Activated gamma-delta T cell (primary cell): Measurements from ENCODE around the gene LRFN3.
"Not testable (repeated sequence)": the region's sequence is repeated elsewhere in the genome, so short reads cannot be mapped to it uniquely, and the experiment has no call there.

Experiments used
- DNase-seq: peaks from one replicate; lab custom pipeline; 2025; lab: John Stamatoyannopoulos, UW
- total RNA-seq, 2 donors: gene quantifications; one replicate each; lab custom pipeline; 2026; lab: John Stamatoyannopoulos, UW

The LRFN3 gene, protein sequence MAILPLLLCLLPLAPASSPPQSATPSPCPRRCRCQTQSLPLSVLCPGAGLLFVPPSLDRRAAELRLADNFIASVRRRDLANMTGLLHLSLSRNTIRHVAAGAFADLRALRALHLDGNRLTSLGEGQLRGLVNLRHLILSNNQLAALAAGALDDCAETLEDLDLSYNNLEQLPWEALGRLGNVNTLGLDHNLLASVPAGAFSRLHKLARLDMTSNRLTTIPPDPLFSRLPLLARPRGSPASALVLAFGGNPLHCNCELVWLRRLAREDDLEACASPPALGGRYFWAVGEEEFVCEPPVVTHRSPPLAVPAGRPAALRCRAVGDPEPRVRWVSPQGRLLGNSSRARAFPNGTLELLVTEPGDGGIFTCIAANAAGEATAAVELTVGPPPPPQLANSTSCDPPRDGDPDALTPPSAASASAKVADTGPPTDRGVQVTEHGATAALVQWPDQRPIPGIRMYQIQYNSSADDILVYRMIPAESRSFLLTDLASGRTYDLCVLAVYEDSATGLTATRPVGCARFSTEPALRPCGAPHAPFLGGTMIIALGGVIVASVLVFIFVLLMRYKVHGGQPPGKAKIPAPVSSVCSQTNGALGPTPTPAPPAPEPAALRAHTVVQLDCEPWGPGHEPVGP
- 8.1 reads per million in 2 donors for total RNA-seq

DNA sequence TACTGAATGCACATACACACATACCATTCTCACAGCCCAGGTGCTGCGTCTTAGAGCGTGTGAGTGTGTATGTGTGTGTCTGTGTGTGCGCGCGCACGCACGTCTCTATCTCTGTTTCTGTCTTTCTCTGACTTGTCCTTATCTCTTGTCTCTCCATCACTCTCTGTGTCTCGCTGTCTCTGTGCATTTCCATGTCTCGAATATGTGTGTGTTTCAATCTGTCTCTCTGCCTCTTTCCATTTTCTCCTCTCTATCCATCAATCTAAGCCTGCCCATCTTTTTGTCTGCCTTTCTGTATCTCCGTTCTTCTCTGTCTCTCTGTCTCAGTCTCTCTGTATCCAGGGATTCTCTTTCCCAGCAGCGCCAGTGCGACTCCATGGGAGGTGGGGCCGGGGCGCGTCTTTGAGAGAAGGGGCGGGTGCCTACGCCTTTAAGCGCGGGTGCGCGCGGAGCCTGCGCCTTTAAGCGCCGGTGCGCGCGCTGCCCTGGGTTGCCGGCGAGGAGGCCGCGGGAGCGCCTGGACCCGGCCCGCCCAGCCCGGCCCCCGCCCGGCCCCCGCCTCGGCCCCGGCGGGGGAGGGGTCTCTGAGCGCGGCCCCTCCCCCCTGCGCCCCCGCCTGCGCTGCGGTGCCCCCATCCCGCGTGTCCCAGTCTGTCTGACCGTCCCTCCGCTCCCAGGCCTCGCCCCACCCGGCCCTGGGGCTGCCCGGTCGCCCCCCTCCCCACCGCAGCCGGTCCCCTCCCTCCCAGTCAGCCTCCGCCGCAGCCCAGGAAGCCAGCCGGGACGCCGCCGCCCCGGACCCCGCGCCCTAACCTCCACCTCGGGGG, at the start of gene LRFN3:
Gene LRFN3 (plus strand): TSS at position 464 of the 827 bp plus-strand sequence. CDS start 3,052 bp downstream, outside the sequence.
- DNase-seq: peak; percentile 30

DNA sequence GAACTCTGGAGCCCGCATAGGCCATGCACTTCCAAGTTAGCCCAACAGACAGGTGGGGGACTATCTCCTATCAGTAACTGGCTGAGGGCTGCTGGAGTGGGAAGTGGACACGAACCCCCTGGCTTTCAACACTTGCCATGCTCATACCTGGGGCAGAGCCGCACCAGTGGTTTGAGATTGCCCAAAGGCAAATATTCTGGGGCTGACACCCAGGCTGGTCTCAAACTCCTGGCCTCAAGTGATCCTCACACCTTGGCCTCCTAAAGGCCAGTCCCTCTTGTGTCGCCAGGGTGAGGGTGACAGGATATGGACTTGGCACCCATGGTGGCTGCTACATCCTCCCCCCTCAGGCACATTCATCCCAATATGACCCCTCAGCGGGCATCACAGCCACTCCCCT, 49.0 kb upstream of the LRFN3 start:
- no peak for DNase-seq

DNA sequence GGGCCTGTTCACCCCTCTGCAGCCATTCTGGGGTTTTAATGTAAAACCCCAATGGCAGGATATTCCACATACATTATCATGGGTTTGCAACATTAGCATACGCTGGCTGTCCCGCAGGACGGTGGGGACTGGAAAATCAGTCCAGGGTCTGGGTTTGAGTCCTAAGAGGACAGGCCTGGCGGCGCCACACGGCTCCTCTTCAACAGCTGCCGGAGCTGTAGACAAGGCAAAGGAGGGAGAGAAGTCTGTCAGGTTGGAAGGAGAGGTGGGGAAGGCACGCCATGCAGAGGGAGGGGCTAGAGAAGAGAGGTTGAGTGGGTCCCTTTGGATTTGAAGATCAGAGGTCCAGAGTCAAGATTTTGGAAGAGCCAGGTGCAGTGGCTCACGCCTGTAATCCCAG, 47.8 kb upstream of the LRFN3 start:
- no peak for DNase-seq

DNA sequence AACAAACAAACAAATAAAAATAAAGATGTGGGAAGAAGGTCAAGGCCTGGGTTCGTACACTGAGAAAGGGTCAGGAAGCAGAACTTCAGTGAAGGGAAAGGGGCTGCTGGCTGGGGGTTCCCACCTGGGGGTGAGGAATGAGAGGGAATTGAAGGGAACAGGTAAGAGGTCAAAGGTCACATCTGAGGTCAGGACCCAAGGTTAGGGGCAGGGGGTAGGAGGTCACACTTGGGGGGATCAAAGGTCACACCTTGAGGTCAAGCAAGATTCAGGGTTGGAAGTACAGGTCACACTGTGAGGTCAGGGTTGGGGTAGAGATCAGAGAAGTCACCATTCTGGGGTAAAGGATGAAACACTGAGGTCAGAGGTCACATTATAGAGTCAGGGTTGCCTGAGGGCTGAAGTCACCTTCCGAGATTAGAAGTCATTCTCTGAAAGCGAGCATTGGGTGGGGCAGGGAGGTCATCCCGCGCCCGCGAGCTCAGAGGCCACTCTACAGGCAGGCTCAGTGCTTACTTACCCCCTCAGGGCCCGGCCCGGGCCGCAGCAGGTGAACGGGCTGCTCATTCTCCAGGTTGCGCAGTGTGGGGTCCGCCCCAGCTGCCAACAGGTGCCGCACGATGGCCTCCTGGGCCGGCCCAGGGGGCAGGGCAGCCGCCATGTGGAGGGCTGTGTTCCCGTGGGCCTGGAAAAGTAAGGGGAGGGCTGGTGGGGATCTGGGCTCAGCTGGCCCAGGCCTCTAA, 46.6 kb upstream of the LRFN3 start:
- DNase-seq: no peak

DNA sequence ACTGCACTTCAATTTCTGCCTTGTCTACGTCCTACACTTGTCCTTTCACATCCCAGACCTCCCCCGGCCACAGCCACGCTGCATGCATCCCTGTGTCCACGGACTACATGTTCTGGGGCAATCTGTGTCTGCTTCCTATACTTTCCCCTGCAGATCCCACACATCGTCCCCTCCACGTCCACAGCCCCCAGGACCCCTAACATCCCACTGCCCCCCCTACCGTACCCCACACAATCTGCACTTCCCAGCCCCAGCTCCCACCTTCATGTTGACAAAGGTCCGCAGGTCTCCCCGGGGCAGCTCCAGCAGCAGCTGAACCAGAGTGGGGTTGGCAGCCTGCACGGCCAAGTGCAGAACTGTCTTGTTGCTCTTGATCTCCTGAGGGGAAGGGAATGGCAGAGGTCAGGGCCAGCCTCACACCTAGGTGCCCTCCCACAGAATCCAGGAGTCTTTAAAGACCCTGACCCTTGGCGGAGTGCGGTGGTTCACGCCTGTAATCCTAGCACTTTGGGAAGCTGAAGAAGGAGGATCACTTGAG, 46.0 kb upstream of the LRFN3 start:
- DNase-seq: no peak

DNA sequence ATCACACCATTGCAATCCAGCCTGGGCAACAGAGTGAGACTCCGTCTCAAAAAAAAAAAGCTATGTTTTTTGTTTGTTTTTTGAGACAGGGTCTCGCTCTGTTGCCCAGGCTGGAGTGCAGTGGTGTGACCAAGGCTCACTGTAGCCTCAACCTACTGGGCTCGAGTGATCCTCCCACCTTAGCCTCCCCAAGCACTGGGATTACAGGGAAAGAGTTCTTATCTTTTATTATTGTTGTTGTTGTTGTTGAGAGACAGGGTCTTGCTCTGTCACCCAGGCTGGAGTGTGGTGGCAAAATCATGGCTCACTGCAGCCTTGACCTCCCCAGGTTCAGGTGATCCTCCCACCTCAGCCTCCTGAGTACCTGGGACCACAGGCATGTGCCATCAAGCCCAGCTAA, 44.4 kb upstream of the LRFN3 start:
- DNase-seq: not testable (repeated sequence)

DNA sequence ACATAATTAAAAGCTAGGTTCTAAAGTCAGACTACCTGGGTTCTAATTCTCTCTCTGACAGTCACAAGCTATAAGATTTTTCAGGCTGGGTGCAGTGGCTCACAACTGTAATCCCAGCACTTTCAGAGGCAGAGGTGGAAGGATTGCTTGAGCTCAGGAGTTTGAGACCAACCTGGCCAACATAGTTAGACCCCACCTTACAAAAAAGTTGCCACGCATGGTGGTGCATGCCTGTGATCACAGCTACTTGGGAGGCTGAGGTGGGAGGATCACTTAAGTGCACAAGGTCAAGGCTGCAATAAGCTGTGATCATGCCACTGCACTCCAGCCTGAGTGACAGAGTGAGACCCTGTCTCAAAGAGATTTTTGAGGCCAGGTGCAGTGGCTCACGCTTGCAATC, 41.8 kb upstream of the LRFN3 start:
- no peak for DNase-seq

DNA sequence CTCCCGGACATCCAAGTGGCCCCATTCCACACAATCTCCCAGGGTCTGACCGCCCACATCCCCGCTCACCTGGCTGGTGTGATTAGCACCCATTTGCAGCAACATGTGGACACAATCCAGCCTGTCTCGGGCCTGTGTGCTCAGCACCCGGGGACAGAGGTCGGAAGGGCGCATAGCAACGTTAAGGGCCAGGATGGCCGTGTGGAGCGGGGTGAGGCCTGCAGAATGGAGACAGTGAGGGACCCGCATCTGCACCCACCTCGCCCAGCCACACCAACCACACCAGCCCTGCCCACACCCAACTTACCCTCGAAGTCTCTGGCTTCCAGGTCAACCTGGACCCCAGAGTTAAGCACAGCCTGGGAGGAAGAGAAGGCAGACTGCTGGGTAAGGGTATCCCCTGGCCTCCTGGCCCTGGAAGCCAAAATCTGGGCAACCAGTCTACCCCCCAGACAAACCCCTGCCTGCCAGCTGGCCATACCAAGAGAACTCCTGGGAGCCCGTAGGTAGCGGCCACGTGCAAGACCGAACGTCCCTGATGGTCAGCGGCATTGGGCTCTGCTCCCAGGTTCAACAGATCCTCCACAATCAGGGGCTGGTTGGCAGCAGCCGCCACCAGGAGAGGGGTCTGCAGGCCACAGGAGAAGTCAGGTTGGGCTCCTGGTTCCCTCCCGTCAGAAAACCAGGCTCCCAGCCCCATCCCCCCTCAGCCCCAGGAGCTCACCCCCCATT, 40.1 kb upstream of the LRFN3 start:
- no peak for DNase-seq

DNA sequence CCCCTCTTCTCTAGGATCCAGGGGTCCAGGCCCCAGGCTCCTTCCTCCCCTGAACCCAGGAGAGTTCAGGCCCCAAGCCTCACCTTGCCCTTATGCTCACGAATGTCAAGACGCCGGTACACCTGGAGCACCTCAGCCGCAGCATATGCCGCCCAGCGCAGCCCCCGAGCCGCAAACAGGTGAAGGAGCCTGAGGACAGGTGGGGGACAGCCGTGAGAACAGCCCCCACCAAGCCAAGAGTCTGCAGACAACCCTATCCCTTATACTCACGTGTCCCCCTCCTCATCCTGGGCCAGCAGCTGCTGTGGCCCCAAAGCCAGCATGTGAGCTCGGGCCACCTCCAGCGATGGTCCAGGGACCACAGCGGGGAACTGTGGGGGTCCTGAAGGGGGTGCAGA, 39.5 kb upstream of the LRFN3 start:
- no peak for DNase-seq

DNA sequence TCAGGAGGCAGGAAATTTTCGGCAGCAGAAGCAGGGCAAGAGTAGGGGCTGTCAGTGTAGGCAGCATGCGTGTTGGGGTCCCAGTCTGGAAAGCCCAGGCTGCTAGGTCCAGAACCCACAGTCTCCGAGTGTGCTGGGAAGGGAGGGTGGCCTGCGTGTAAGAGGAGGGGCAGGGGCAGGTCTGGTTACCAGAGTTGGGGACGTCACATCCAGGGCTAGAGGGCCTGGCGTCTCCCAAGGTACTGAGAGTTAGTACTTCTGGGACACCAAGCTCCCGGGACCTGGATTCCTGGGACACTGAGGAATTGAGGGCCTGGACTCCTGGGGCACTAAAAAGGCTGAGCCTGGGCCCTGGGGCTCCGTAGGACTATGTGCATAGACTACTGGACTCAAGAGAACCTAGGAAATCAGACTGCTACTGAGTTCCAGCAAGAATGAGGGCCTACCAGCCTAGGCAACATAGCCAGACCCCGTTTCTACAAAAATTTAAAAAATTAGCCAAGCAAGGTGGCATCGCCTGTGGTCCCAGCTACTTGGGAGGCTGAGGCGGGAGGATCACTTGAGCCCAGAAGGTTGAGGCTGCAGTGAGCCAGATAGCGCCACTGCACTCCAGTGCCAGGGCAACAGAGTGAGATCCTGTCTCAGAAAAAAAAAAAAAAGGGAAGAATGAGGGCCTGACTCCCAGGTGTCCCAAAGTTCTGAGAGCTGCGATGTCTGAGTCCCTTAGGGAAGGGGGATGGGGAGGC, 38.3 kb upstream of the LRFN3 start:
- no peak for DNase-seq

DNA sequence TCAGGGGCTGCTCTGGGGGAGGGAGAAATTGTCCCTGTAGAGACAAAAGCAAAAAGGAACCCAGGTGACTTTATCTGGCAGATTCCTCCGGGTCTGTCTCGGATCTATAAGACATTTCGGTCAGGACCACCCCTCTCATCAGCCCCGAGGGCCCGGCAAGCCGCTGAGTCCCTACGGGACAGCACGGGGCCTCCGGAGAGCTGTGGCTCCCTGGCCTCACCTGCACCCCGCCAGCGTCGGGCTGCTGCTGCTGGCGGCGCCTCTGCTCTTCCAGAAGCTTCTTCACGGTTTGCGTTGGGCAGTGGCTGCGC, 37.7 kb upstream of the LRFN3 start:
- DNase-seq: no peak

DNA sequence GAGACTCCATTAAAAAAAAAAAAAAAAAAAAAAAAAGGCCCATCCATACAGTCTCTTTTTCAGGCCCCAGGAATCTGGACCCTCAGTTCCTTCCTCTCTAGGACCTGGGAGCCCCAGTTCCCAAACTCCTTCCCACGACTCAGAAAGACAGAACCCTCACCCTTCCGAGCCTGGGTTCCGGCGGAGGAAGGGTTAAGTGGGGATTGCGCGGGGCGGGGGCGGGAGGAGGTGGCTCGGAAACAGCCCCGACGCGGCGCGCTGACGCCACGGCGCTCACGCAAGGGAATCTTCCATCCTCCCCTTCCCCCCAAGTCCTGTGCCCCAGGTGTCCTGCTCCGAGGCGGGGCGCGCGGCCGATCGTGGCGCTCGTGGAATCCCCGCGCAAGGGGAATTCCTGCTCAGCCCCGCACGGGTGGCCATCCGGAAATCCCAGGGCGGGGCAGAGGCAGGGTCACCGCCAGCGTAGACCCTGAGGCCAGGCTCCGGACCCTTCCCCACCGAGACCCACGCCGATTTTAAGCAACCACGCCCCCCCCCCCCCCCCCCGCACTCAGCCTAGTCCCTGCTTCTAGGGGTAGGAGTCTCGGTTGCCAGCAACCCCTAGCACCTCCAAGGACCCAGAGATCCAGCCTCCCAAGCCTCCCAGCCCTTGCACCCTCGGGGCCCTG, 36.5 kb upstream of the LRFN3 start:
- DNase-seq: peak; percentile 85

DNA sequence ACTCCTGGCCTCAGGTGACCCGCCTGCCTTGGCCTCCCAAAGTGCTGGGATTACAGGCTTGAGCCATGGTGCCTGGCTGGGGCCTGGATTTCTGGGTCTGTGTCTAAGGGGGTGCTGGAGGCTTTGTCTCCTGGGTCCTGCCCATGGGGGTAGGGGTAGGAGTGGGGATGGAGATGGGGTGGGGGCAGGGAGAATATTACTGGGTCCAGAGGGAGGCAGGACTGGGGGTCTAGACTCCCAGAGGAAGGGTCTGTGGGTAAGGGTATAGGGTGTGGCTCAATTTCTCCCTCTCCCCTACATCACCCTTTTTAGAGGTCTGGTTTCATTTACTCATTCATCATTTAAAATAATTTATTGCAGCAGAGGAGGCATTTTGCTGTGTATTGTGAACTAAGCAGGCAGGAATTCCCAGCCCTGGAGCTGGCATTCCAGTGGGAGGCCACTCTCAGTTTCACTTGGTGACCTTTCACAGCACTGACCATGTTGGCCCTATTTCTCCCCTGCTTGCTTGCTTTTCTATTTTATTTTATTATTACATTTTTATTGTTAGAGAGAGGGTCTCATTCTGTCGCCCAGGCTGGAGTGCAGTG, 35.0 kb upstream of the LRFN3 start:
- DNase-seq: no peak

DNA sequence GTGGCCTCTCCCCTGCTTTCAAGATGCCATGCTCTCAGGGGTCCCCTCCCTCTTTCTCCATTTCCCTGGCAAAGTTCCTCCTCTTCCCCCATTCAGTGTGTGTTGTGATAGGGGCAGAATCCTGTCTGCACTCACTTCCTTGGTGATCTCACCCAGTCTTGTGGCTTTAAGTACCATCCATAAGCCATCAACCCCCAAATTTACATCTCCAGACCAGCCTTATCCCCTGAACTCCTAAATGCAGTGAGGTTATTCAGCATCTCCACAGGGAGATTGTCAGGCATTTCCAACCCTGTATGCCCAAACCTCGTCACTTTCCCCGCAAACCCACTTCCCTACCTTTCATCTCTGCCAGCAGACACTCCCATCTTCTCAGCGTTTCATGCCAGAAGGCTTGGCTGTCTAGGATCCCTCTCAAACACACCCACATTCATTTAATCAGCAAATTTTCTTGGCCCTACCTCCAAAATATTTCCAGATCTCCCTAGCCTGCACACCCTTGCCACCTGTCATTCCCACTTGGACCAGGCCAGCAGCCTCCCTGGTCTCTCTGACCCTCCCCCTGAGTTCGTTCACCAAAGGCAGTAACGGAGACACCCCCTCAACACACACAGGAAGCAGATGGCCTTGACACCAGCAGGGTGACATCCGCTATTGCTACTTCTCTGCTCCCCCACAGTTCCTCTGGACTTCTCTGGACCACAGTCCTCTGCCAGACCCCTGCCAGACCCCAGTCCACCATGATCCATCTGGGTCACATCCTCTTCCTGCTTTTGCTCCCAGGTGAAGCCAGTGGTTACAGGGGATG, 34.1 kb upstream of the LRFN3 start, which contains the start of gene HCST:
Gene HCST (plus strand): TSS at position 676 of the 808 bp plus-strand sequence. CDS start 65 bp downstream, at position 741.
- no peak for DNase-seq

DNA sequence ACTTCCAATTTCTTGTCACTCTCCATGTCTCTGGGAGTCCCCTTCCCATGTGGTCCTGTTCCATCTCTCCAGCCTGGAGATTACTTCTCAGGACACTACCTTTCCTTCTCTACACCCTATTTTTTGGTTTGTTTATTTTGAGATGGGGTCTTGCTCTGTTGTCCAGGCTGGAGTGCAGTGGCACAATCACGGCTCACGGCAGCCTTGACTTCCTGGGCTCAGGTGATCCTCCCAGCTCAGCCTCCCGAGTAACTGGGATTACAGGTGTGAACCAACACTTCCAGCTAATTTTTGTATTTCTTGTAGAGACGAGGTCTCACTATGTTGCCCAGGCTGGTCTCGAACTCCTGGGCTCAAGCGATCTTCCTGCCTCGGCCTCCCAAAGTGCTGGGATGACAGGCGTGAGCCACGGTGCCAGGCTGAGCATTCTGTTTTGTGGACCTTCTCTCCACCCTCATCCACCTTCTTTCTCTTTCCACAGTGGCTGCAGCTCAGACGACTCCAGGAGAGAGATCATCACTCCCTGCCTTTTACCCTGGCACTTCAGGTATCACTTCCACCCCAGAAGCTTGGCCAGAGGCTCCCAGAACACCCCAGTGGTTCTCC, 33.2 kb upstream of the LRFN3 start:
- DNase-seq: no peak

DNA sequence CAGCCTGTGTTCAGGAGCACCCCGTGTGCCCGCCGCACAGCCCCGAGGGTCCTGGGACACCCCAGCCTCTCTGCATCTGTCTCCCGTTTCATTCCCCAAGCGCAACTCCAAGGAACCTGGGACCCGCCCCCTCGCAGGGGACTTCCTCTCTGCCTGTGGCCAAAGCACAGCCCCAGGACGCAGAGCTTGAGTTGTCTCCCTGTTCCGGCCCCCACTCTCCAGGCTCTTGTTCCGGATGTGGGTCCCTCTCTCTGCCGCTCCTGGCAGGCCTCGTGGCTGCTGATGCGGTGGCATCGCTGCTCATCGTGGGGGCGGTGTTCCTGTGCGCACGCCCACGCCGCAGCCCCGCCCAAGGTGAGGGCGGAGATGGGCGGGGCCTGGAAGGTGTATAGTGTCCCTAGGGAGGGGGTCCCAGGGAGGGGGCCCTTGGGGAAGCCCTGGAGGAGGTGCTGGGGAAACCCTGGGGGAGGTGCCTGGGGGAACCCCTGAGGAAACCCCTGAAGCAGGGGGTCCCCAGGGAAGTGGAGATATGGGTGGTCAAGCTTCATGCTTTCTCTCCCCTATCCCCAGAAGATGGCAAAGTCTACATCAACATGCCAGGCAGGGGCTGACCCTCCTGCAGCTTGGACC, 32.5 kb upstream of the LRFN3 start:
- peak; percentile 75 for DNase-seq

DNA sequence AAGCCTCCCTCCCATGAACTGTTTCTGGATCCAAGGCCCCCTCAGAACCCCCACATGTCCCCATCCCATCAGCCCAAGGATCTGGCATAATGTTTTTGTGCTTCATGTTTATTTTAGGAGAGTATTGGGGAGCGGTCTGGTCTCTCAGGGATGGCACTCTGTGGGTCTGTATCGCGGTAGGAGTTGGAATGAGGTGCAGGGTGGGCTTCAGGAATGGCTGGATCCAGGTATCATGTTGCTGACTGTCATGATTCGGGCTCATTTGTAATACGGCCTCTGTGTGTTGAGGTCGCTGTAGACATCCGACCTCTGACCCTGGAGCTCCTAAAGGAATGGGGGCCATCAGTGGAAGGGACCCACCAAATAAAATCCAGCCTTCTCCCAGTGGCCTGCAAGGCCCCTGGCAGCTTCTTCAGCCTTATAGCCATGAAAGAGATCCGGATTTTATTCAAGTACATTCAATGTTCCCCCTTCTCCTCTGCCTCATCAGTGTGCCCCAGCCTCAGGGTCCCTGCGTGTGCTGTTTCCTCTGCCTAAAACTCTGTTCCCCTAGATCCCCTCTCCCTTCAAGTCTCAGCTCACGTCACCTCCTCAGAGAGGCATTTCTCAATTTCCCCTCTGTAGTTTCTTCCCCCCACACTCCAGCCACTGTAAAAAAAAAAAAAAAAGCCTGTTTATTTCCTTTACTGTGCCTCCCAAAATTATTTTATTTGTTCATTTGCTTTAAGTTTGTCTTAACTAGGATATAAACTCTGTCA, 31.7 kb upstream of the LRFN3 start:
- DNase-seq: no peak
